HG03558 (cell line): ENCODE data around the gene LMNA.

Source experiments
- ATAC-seq: cut with Tn5 transposase; IDR thresholded peaks from one replicate; pipeline ENCODE4 v1.9.1; 2021; ENCODE audit warnings: moderate number of reproducible peaks; ENCODE audit not compliant: unreplicated experiment; ENCODE audit errors: extremely low read depth

The LMNA gene

DNA sequence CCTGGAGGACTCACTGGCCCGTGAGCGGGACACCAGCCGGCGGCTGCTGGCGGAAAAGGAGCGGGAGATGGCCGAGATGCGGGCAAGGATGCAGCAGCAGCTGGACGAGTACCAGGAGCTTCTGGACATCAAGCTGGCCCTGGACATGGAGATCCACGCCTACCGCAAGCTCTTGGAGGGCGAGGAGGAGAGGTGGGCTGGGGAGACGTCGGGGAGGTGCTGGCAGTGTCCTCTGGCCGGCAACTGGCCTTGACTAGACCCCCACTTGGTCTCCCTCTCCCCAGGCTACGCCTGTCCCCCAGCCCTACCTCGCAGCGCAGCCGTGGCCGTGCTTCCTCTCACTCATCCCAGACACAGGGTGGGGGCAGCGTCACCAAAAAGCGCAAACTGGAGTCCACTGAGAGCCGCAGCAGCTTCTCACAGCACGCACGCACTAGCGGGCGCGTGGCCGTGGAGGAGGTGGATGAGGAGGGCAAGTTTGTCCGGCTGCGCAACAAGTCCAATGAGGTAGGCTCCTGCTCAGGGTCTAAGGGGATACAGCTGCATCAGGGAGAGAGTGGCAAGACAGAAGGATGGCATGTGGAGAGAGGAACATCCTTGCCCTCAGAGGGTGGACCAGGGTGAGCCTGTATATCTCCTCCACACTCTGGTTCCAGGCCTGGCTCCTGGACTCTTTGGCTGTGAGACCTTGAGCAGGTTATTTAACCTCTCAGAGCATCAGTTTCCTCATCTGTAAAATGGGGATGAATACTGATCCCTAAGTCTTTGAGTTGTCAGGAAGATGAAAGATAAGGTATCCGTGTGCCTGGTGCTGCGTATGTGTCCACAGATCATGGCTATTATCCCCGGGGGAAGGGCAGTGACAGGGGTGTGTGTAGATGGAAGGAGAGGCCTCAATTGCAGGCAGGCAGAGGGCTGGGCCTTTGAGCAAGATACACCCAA, 21.7 kb downstream of the LMNA start:
- no peak for ATAC-seq

DNA sequence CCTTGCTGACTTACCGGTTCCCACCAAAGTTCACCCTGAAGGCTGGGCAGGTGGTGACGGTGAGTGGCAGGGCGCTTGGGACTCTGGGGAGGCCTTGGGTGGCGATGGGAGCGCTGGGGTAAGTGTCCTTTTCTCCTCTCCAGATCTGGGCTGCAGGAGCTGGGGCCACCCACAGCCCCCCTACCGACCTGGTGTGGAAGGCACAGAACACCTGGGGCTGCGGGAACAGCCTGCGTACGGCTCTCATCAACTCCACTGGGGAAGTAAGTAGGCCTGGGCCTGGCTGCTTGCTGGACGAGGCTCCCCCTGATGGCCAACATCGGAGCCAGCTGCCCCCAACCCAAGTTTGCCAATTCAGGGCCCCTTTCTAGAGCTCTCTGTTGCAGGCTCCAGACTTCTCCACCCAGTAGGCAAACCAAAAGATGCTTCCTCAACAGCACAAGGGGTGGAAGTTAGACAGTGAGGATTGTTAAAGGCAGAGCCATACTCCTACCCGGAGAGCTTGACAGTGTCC, 22.5 kb downstream of the LMNA start:
- no peak for ATAC-seq

- ATAC-seq = no peak
Observed at GRCh38 chr1:156138458-156138867, 24.0 kb downstream of the LMNA start.

DNA sequence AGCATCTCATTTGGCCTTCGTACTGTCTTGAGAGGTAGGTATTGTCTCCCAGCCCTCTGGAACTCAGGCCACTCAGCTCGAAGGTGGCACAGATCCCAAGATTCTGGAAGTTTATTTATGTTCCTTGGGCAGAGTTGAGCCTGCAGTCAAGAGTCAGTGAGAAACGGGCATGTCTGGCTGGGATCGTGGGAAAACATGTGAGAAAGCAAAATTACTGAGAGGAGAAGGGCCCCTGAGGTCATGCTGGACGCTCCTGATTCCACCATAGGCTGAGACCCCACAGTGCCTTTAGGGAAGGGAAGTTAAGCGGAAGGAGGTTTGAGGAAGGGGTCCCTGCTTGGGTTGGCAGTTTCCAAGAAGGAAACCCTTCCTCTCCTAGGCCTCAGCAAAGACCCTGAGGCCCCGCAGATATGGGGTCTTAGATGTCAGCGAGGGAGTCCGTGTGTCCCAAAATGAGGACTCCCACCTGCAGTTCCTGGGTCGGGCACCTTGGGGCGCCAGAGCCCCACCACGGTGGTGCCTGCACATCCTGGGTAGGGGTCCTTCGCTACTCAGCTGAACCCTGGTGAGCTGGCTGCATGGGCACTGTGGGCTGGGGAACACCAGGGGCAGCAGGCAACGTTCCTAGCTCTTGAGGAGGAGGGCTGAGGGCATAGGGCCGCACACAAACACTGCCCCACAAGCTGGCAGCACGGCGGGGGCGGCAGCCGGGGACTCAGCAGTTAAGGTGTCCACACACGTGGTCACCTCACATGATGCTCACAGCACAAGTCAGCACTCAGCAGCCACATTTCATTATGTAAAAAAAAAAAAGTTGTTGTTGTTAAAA, 26.6 kb downstream of the LMNA start:
- ATAC-seq = no peak

DNA sequence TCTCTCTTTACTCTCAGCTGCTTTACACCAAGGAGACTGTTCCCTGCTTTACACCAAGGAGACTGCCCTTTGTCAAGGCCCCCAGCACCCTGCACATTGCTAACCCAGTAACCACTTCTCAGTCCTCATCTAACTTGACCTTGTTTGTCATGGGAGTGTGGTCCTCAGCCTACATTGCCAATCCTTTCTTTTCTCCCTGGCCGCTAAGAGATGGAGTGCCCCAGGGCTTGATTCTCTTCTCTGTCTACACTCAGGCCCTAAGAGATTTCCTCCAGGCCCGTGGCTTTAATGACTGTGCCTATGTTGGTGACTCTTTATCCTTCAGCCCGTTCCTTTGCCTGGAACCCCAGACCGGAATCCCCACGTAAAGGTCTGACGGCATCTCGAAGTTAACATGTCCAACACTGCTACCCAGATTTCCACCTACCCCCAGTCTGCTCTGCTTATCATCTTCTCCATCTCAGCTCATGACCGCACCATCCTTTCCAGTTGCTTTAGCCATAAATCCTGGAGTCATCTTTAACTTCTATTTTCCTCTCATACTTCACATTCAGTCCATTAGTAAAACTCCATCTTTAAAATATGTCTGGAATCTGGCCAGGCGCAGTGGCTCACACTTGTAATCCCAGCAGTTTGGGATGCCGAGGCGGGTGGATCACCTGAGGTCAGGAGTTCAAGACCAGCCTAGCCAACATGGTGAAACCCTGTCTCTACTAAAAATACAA, 29.4 kb downstream of the LMNA start:
- no peak for ATAC-seq

DNA sequence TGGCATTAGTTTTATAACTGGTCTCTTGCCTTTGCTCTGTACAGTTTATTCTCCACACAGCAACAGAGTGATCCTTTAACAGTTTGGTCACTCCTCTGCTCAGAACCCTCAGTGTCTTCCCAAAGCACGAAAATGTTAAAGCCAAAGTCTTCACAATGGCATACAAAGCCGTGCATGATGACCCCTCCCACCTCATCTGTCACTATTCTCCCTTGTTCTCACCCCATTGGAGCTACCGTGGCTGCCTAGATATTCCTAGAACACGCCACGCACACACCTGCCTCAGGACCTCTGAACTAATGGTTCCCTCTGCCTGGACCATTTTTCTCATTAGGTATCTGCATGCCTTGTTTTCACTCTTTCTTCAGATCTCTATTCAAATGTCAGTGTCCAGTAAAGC, 30.2 kb downstream of the LMNA start:
- ATAC-seq = no peak

DNA sequence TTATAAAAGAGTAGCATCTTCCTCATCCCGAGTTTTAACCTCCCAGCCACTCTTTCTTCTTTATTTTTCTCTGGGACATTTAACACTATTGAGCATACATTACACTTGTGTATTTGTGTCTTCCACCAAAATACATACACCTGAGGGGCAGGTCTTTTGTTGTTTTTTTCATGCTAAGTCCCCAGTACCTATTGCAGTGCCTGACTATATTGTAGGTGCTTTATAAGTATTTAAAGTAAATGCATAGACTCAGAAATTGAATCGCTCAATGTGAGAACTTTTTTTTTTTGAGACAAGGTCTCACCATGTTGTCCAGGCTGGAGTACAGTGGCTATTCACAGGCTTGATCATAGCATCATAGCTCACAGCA, 31.1 kb downstream of the LMNA start:
- no peak for ATAC-seq

- ATAC-seq = no peak
Observed at GRCh38 chr1:156146020-156146768, 31.7 kb downstream of the LMNA start.

DNA sequence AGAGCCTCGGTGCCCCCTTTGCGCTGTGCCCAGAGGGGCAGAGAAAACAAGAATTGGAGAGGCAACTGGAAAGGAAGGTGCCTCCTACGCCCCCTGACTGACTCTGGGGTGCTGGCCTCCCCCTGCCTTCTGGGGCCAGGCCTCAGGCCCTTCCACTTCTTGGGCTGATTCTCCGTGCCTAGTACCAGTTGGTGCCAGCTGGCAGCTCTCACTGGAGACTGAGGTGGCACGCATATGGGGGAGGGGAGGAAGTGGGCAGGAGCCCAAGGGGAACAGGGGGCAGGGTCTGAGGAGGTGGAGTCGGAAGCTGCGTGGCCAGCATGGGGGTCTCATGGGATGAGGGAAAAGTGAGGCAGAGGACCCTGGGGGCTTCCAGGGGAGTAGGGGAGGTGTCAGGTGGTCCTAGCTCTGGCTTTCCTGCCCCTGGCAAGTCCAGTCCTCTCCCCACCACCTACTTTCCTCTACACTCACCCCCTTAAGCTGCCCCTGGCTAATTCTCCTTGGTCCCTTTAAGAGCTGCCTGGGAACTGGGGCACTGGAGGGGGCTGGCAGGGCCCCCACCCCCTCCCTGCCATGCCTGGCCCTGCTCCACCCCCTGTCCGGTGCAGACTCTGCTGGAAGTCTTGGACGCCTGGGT, 32.4 kb downstream of the LMNA start:
- ATAC-seq = no peak

DNA sequence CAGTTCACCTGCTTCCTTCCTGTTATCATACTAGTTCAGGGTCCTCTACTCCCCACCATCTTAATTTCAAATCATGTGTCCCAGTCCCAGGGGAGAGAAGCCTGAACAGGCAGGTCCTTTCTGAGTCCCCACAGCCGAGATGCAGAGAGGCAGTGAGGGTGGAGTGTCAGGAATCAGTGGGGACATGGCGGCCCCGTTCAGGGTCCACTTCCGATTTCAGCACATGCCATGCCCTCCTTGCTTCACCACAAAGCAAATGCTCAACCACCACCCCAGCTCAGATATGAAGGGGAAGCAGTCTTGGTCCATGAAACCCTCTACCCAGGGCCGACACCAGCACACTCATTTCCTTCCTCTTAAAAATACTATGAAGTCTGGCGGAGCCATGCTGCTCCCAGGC, 33.7 kb downstream of the LMNA start:
- ATAC-seq = no peak

DNA sequence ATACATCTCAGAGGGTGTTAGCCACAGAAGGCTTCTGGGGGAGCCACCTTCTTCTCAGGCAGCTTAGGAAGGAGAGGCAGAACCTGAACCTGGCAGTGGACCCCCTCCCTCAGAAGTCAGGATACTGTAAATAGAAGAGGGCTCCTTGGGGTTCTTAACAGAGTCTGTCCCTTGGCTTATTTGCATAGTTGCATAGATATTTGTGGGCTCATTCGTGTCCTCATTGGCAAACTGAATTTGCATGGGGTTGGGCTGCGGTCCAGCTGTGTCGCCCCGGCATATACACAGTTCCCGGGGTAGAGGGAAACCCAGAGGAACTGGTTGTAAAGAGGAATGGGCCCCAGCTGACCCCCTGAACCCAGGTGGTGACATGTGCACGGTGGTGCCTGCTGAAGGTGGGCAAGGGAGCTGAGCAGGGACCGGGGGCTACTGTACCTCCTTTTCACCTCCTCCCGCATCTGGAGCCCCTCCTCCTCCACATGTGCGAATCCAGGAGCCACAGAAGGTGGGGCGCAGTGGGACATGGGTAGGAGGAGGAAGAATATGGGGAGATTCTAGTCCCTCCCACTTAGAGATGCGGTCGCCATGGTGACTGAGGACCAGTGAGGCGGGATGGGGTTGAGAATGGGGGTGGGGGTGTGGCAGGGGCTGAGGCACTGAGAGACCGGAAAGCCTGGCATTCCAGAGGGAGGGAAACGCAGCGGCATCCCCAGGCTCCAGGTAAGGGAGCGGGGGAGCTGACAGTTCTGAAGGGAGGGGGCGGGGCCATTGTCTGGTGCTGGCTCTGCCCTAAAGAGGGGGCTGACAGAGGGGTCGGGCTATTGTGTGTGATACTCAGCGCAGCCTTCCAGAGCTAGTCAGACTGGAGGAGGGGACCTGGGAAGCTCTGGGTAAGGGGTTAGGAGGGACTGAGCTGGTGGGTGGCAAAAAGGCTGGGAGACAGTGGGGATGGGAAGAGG, 35.1 kb downstream of the LMNA start:
- ATAC-seq = no peak

DNA sequence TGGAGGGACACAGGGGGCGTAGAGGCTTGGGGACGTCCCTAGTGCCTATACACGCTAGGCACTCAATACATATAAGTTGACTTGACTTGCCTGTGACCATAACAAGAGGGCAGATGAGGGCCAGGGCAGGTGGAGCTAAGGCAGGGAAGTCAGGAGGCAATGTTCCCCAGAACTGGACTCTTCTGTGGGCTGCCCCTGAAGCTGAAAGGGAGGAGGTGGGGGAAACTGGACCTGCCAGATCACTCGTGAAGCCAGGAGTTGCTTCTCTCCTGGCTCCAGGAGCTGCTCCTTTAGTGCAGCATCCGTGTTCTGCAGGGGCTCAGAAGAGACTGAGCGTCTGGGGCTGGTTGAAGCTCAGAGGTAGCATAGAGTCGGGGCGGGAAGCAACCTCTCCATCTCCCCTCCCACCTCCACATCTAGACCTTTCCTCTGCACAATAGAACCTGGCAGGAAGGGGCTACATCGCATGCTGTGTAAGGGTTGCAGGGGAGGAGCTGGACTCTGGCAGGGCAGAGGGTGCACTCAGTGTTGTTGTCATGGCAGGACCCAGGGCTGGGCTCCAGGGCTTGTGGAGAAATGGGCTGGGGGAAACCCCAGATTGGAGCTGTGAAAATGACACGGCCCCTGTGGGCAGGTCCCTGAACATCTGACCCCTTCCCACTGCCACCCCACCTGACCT, 36.0 kb downstream of the LMNA start:
- ATAC-seq = no peak

GRCh38 chr1:156151093-156151688, 36.7 kb downstream of the LMNA start:
- ATAC-seq = no peak

- no peak for ATAC-seq
Observed at GRCh38 chr1:156152628-156153027, 38.1 kb downstream of the LMNA start.

- ATAC-seq = no peak
Observed at GRCh38 chr1:156153362-156153761, 38.9 kb downstream of the LMNA start, which contains the start of gene SEMA4A. Gene SEMA4A, plus strand, starts transcription at chr1:156153585. Its CDS starts 994 bp downstream, at chr1:156154579.

GRCh38 chr1:156154317-156154749, 39.8 kb downstream of the LMNA start:
- ATAC-seq = no peak
